Activated CD4-positive, alpha-beta T cell treated with anti-CD3 and anti-CD28 coated beads for 1 hour (primary cell): ENCODE results near the gene TIMP3.
"Not testable (repeated sequence)": the region's sequence is repeated elsewhere in the genome, so short reads cannot be mapped to it uniquely, and the experiment has no call there.

Experiments used
- DNase-seq: peaks from one replicate; pipeline ENCODE4 v3.0.0-alpha.2; 2020

Gene TIMP3

DNA sequence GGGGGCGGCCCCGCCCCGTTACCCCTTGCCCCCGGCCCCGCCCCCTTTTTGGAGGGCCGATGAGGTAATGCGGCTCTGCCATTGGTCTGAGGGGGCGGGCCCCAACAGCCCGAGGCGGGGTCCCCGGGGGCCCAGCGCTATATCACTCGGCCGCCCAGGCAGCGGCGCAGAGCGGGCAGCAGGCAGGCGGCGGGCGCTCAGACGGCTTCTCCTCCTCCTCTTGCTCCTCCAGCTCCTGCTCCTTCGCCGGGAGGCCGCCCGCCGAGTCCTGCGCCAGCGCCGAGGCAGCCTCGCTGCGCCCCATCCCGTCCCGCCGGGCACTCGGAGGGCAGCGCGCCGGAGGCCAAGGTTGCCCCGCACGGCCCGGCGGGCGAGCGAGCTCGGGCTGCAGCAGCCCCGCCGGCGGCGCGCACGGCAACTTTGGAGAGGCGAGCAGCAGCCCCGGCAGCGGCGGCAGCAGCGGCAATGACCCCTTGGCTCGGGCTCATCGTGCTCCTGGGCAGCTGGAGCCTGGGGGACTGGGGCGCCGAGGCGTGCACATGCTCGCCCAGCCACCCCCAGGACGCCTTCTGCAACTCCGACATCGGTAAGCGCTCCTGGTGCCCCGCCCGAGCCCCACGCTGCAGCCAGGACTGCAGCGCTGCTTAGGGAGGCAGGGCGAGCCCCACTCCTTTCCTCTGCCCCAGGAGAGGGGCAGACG is at the start of gene TIMP3:
Gene TIMP3, plus strand, starts transcription at position 169 of the 700 bp plus-strand sequence. Its CDS starts 297 bp downstream, at position 466.
- DNase-seq: no peak

DNA sequence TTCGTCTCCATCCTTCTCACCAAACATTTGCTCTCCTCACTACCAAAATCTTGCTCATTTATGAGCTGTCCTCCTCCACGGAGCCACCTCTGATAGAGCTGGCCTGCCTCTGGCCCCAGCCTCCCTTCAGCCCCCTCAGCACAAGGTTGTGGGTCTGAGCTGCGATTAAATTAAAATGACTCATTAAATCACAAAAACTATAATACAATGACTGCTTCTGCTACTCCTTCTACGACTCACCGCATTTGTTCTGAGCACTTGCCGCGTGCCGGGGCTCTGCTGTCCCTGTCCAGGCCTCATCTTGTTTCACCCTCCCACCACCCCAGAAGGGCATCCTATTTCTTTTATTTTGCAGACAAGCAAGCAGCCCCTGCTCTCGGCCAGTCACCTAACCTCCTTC is 49.2 kb upstream of the TIMP3 start:
- DNase-seq: no peak

DNA sequence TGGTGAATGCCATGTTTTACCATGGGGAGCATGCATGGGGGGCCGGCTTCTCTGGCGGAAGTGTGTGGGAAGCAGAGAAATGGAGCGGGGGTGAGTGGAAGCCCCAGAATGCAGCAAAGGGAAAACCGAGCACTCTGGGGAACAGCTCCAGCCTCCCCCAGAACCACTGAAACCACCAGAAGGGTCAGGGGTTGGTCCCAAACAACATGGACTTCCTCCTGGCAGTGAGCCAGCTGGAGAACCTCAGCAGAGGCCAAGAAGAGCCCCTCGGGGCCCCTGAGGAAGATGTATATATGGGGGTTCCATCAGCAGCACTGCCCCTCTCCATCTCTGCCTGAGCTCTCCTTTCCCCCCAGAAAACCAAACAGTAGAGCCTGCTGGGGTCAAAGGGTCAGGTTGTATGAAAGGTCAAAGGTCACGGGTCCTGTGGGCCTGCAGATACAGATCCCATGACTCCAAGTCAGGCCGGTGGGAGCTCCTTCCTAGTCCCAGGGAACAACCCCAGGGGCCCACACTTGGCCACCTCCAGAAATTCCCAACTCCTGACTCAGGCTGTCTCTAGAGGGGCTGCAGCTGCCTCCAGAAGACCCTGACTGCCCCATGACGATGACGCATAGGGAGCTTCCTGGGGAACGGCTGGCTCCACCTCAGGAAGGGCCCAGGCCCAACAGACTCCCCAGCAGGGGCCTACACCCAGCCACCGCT is 48.5 kb upstream of the TIMP3 start:
- no peak for DNase-seq

DNA sequence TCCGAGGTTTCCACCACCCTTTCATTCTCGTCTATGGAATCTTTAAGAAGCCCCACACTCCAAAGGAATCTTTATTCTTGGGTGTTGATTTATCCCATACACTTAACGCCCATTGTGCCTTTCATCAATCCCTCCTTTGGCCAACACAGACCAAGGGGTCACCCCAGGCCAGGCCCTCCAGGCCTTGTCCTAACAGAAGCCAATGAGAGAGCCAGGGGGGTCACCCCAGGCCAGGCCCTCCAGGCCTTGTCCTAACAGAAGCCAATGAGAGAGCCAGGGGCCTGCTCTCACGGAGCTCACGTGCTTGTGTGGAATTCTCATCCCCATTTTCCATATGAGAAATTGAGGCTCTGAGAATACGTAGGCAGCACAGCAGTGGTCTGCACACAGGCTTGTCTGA is 47.9 kb upstream of the TIMP3 start:
- DNase-seq: no peak

DNA sequence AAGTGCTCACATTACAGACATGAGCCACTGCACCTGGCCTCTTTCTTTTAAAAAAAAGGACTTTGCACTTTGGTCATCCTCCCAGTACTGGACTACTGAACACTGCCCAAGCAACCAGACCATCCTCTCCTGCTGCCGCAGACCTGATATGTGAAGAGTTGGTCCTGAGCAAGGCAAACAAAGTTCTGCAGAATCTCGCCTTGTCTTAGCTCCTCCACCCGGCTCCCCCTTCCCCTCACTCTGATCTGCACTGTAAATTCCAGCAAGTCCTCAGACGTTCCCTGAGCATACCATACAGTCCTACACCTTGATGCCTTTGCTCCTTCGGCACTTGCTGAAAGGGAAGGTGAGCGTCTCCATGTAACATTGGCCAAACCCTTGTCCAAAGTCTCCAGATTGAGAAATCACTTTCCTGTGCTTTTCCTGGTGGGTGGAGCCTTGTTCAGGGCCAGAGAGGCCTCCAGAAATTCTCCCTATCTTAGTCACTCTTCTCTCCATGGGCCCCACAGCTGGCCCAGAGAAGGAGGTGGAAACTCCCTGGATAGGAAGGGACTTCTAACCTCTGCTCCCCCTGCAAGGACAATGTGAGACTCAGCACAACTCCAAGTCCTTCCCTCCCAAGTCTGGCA is 47.0 kb upstream of the TIMP3 start:
- DNase-seq: no peak

DNA sequence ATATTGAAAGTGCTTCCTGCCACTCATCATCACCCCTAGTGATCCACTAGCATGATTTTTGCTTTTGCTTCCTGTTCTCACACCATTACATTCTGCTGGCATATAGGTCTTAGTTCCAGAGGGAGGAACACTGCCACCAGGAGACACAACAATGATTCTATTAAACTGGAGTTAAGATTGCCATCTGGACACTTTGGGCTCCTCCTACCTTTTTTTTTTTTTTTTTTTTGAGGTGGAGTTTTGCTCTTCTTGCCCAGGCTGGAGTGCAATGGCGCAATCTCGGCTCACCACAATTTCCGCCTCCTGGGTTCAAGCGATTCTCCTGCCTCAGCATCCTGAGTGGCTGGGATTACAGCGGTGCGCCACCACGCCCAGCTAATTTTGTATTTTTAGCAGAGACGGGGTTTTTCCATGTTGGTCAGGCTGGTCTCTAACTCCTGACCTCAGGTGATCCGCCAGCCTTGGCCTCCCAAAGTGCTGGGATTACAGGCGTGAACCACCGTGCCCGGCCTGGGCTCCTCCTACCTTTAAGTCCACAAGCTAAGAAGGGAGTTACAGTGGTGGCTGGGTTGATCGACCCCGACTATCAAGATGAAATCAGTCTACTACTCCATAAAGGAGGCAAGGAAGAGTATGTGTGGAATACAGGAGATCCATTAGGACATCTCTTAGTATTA is 44.3 kb upstream of the TIMP3 start:
- not testable (repeated sequence) for DNase-seq

DNA sequence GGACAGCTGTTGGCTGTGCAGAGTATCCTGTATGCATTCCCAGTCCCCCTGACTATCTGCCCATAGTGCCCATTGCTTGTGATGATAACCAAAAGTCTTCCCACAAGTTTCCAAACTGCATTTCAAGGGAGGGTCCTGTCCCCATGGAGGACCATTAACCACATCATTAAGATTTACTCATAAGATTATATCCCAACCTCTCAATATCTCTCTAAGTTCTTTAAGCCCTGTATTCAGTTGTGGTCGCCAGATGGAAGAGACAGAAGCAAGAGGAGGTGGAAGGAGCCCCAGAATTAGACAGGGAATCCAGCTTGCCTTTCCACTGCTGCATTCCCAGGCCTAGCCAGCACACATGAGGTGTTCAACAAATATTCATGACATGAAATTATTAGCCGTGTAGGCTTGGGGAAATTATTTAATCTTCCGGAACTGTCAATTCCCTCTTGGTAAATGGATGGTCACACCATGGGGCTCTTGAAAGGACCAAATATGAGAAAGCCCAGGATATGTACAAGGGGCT is 42.6 kb upstream of the TIMP3 start:
- no peak for DNase-seq

DNA sequence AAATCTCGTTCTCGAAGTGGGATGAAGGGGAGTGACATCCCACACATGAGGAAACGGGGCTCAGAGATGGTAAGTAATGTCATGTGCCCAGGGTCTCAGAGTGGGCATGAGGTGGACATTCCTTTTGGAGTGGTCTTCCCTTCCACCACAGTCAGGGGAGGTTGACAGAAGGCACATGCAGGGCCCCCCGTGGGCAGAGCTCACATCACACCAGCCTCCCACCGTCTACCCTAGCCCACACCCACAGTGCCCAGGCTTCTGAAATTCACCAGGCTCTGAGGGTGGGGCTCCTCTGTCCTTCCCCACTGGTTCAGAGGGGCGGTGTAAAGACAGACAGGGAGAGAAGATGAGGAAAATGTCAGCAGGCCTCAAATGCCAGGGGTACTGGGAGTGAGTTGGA is 41.1 kb upstream of the TIMP3 start:
- no peak for DNase-seq

DNA sequence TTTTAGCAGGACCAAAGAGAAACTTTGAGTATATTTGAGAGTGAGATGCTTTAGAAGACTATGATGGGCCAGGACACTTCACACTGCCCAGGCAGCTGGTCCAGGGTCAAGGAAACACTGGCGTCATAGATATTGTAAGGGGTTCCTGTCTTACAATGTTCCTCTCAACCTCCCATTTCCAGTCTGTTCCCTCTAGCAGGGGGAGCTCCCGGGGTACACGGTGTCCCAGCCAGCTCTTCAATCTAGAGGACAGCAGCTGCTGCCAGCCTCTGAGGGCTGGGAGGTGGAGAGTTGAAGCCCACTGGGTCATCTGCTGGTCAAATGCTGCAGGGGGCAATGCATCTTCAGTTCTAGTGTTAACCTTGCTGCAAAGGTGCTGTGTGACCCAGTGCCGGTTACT is 40.7 kb upstream of the TIMP3 start:
- DNase-seq: no peak

DNA sequence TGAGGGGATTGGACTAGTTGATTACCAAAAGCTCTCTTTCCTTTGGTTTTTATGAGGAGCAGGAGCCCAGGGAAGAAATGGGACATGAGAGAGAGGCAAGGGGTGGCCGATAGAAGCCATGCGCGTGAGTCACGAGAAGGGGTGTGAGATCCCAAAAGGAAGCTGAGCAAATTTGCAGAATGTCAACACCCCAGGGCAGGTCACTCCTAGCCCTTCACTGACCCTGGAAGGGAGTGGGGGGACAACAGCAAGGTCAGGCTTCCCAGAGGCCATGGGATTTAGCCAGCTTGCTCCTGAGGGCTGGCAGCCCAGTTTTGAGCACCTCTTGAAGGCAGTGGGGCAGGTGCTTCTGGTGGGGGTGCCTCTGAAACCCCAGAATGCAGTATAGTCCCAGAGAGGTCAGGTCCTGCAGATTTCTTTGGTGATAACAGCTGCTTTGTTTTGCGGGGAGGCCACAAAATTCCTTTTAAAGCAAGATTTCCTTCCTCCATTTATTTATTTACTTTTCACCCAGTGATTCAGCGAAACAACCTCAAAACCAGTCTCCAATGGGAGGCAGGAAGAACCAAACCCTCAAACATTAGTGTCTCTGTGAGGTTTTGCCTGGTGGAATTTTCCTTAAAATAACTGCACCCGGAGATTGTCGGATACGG is 40.1 kb upstream of the TIMP3 start:
- DNase-seq: no peak

DNA sequence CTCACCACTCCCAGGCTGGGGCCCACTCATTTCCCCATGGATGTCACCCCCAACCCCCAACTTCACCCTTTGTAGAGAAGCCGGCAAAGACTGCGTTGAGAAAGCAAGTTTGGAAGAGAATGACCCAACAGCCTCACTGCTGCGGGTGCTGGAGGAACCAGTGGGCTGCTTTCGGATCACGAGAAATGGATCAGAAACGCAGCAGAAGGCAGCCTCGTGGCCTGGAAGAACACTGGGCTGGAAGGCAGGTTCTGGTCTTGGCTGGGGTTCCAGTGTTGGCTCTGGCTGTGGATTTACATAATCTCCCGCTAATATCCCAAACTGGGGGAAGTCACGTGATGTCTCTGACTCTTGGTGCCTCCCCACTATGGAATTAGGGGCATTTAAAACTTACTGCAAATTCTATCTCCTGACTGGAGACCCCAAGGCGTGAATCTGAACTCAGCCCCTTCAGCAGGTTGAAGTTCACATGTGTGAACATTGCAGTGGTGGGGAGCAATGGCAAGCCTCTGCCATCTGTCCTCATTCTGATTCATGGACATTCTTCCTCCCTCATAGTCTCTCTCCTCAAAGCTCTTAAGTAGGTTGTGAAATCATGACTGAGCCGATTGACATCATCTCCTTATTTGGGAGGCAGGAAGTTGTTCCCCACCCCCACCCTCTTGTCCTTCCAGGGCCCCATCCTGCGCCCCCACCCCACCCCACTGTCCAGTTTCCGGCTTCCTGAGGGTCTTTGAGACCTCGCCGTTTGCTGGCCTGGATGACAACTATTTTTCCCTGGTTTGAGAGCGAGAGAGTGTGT is 37.0 kb upstream of the TIMP3 start:
- no peak for DNase-seq

DNA sequence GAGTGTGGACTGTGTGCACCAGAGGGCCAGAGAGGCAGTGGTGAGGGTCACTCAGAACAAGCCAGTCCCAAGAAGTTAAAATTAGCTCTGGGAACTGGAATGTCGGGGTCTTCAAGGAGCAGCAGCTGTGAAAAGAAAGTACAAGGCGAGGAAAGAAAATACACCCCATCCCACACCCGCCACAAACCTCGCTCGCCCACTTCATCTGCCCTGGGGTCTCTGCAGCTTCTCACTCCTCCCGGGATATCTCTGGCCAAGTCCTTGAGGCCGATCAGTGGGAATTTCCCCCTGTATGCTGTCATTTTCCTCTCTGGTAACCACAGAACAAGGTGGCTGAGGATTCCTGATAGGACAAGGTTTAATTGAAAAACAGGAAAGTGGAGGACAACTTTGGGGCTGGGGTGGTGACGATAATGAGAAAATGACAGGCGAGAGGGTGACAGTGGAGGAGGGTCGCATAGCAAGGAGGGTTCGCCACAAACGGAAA is 36.3 kb upstream of the TIMP3 start:
- DNase-seq: no peak

DNA sequence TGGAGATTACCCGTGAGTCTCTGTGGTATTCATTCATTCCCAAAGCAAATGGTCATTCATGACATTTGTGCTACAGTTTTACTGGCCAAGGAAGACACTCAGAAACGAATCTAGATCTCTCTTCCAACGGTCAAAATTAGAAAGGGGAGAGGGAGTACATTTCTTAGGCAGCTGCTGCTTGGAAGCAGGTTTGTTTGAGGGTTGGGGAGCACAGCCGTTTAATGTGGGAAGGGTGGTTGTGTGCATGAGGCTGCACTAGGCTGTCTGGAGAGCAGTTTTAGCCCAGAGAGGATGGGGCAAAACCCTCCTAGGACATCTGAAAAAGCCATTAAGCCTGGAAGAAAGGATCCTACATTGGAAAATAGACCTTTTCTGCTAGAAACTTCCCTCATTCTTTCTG is 29.7 kb upstream of the TIMP3 start:
- no peak for DNase-seq

DNA sequence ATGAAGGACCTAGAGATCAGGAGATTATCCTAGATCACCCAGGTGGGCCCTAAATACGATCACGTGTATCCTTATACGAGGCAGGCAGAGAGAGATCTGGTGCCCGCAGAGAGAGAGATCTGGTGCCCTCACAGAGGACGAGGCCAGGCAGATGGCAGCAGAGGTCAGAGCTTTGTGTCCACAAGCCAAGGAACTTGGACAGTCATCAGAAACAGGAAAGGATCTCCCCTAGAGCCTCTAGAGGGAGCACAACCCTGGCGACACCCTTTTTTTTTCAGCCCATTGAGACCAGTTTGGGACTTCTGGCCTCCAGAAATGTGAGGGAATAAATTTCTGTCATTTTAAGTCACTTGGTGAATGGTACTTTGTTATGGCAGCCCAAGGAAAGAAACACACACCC is 25.5 kb upstream of the TIMP3 start:
- DNase-seq: no peak

DNA sequence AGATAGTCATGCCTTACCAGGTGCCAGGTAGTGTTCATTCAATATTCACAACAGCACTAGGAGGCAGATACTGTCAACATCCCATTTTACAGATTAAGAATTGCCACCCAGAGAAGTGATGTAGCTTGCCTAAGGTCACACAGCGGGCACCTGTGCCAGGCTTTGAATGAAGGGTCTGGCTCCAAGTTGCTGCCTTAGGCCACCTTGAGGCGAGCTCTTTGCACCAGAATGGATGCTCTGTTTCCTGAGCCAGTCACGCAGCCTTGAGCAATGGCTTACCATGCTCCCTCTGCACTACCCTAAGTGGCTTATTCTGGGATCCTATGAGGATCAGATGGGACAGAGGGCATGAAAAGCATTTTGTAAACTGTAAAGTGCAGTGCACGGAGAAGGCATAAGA is 25.1 kb upstream of the TIMP3 start:
- no peak for DNase-seq

DNA sequence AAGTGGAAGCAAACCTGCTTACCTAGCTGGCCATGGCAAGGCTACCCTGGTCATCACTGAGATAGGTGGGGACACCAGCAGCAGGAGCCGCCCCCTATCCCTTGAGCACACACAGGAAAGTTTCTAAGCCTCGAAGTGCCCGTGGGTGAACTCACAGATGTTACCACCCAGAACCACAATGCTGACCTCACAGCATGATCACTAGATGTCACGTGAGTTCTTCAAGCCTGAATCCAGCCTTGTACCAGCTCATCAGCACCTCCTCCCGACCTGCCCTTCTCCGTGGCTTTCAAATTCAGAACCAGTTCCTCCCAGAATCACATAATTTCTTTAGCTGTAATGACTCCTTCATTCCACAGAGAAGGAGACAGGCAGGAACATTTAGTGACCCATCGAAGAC is 24.7 kb upstream of the TIMP3 start:
- no peak for DNase-seq

DNA sequence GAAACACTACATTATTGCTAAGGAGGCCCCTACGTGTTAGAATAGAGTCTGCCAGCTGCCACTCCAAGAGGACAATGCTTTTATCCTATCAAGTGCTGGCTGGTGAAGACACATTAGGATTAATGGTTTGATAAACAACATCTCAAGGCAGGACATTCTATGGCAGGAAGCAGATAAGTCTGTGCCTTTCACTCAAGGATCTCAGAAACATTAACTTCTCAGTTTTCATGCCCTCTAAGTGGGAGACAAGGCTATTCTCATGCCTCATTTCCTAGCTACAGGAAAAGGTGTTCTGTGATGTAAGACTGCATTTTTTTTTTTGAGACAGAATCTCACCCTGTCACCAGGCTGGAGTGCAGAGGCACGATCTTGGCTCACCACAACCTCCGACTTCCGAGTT is 23.5 kb upstream of the TIMP3 start:
- DNase-seq: no peak

DNA sequence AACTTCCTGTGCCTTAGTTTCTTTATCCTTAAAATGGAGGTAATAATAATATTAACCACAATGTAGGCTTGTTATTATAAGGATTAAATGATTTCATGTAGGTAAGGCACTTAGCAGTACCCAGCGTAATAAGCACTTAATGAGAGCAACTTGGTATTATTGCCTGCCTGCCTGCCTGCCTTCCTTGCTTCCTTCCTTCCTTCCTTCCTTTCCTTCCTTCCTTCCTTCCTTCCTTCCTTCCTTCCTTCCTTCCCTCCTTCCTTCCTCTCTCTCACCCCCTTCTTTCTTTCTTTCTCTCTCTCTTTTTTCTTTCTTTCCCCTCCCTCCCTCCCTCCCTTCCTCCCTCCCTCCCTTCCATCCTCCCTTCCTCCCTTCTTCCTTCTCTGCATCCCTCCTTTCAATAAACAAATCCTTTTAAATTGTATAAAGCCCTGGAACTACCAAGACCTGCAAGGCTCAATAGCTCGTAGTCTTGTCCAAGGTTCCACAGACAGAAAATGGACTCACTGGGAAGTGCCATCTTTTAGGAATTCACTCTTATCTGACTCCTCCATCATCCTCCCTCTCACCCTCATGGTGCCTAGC is 20.7 kb upstream of the TIMP3 start:
- no peak for DNase-seq

DNA sequence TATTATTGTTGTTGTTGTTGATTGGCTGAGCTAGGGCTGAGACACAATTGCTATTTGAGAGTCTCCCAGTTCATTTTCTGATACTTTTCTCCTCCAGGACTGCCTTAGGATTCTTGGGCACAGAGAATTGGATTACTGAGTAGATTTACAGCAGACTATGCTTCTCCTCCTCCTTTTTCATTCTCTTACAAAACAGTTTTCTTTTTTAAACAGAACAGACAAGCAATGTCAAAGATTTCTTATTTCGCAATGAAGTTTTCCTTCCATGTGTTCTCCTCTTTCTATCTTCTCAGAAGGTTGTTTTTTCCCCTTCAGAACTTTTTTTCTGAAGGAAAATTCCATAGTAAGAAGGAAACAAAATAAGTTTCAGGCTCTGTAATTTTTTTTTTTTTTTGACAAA is 19.8 kb upstream of the TIMP3 start:
- DNase-seq: no peak

DNA sequence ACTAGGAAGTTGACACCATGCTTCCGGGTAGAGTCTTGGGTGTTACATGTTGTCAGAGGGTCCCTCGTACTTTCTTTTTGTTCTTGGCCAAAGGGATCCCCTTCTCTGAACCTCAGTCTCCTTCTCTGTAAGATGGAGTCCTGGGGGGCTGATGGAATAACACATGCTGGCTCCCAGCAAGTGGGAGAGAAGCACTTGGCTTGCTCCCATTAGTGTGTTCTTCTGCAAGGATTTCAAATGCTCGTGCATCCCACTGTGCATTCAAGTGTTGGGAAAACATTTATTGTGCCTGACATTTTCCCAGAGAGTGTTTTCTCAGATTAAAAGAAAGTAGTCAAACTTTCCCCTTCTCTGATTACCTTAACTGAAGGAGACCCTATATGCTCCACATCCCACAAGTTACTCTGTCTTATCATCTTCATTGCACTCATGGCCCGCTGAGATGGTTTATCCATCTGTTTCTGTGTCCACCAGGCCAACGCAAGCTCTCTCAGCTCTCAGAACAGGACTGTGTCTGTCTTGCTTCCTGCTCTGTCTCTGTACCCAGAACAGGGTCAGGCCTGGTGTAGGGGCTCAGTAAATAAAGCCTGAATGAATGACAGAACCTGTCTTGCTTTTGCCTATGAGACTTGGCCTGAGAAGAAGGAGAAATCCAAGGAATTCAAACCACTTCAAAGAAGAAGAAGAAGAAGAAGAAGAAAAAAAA is 16.0 kb upstream of the TIMP3 start:
- DNase-seq: no peak

DNA sequence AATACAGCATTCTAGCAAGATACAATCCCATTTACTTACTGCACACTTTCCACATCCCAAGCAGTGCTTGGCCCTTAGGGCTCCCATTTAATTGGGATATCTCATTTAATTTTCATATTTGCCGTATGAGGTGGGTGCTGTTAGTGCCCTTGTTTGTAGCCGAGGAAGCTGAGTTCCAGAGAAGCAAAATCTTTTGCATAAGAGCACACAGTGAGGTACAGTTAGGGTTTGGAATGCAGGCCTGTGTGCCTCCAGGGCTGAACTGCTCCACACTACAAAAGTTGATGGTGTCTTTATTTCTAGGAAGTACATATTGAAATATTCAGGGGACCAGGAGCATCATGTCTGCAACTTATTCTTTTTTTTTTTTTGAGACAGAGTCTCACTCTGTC is 15.5 kb upstream of the TIMP3 start:
- no peak for DNase-seq
